Measurements from ENCODE around the gene SPDYE18.
"Not testable (repeated sequence)": the region's sequence is repeated elsewhere in the genome, so short reads cannot be mapped to it uniquely, and the experiment has no call there.

DNA sequence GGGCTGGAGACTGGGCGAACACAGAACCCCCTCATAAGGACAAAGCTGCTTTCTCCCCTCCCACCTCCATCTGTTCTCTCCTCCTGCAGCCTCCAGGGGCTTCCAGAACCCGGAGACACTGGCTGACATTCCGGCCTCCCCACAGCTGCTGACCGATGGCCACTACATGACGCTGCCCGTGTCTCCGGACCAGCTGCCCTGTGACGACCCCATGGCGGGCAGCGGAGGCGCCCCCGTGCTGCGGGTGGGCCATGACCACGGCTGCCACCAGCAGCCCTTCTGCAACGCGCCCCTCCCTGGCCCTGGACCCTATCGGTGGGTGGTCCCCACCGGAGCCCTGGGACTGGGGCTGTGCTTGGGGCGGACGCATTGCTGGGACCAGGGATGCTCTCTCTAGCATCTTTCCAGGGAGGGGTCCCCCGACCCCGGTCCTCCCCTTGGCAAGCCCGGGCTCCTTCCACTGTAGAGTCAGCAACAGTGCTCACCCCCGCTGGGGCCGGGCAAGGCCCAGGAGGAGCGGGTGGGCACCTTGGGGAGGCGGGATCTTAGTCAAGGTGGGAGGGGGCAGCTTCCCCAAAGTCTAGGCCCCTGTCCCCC lies 56.8 kb downstream of the SPDYE18 start:
- TF ChIP-seq EZH2 (IDR thresholded peaks at IDR 0.05; ENCODE audit: borderline replicate concordance): not testable (repeated sequence)
- TF ChIP-seq, protein P1, sequence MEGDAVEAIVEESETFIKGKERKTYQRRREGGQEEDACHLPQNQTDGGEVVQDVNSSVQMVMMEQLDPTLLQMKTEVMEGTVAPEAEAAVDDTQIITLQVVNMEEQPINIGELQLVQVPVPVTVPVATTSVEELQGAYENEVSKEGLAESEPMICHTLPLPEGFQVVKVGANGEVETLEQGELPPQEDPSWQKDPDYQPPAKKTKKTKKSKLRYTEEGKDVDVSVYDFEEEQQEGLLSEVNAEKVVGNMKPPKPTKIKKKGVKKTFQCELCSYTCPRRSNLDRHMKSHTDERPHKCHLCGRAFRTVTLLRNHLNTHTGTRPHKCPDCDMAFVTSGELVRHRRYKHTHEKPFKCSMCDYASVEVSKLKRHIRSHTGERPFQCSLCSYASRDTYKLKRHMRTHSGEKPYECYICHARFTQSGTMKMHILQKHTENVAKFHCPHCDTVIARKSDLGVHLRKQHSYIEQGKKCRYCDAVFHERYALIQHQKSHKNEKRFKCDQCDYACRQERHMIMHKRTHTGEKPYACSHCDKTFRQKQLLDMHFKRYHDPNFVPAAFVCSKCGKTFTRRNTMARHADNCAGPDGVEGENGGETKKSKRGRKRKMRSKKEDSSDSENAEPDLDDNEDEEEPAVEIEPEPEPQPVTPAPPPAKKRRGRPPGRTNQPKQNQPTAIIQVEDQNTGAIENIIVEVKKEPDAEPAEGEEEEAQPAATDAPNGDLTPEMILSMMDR (IDR thresholded peaks at IDR 0.05; ENCODE audit: poor library complexity): not testable (repeated sequence)

Measured in hepatocyte (in vitro differentiated cells).